ENCODE results near the gene DCAF11.

Gene DCAF11

GRCh38 chr14:24150567-24150966 is 36.0 kb downstream of the DCAF11 start:
- H3K4me3 ChIP-seq (replicated peaks in 1 of 2; ENCODE audit: low read depth in 2 of 2, low read length in 2 of 2) = no peak overlapping the region
- no peak for TF ChIP-seq CTCF (IDR thresholded peaks at IDR 0.05; ENCODE audit: low read depth, low read length)
- DNase-seq (ENCODE audit: low read depth in 2 of 2) = no peak

- DNase-seq (ENCODE audit: low read depth in 2 of 2) = no peak
- H3K4me3 ChIP-seq (replicated peaks in 1 of 2; ENCODE audit: low read depth in 2 of 2, low read length in 2 of 2) = no peak overlapping the region
- no peak for TF ChIP-seq CTCF (IDR thresholded peaks at IDR 0.05; ENCODE audit: low read depth, low read length)
These were observed 36.4 kb downstream of the DCAF11 start for GRCh38 chr14:24150993-24151392.

- TF ChIP-seq CTCF (IDR thresholded peaks at IDR 0.05; ENCODE audit: low read depth, low read length) = no peak
- no peak for DNase-seq (ENCODE audit: low read depth in 2 of 2)
- no peak overlapping the region for H3K4me3 ChIP-seq (replicated peaks in 1 of 2; ENCODE audit: low read depth in 2 of 2, low read length in 2 of 2)
These were observed 37.0 kb downstream of the DCAF11 start for GRCh38 chr14:24151404-24152080.

- no peak overlapping the region for H3K4me3 ChIP-seq (replicated peaks in 1 of 2; ENCODE audit: low read depth in 2 of 2, low read length in 2 of 2)
- TF ChIP-seq CTCF (IDR thresholded peaks at IDR 0.05; ENCODE audit: low read depth, low read length) = no peak
- DNase-seq (ENCODE audit: low read depth in 2 of 2) = no peak
These were observed 40.5 kb downstream of the DCAF11 start for GRCh38 chr14:24155100-24155499.

- DNase-seq (ENCODE audit: low read depth in 2 of 2) = no peak
- no peak overlapping the region for H3K4me3 ChIP-seq (replicated peaks in 1 of 2; ENCODE audit: low read depth in 2 of 2, low read length in 2 of 2)
- no peak for TF ChIP-seq CTCF (IDR thresholded peaks at IDR 0.05; ENCODE audit: low read depth, low read length)
These were observed 42.3 kb downstream of the DCAF11 start for GRCh38 chr14:24156840-24157239.

- no peak for TF ChIP-seq CTCF (IDR thresholded peaks at IDR 0.05; ENCODE audit: low read depth, low read length)
- H3K4me3 ChIP-seq (replicated peaks in 1 of 2; ENCODE audit: low read depth in 2 of 2, low read length in 2 of 2) = no peak overlapping the region
- no peak for DNase-seq (ENCODE audit: low read depth in 2 of 2)
These were observed 42.8 kb downstream of the DCAF11 start for GRCh38 chr14:24157331-24157730.

Data from cardiac fibroblast (primary cell).